GM18870 (cell line): ENCODE data around the gene BMAL1.
"Not testable (repeated sequence)": the region's sequence is repeated elsewhere in the genome, so short reads cannot be mapped to it uniquely, and the experiment has no call there.

ENCODE experiments used
- ATAC-seq: cut with Tn5 transposase; IDR thresholded peaks from one replicate; pipeline ENCODE4 v1.9.1; 2021; ENCODE audit warnings: moderate library complexity; ENCODE audit not compliant: unreplicated experiment

BMAL1 gene

GRCh38 chr11:13436836-13437235 is 159.2 kb downstream of the BMAL1 start:
- not testable (repeated sequence) for ATAC-seq
